Stomach (tissue), 9 donors: Measurements from ENCODE around the gene OR6B1. TPM values are rescaled to one million over a fixed set of nuclear protein-coding genes. Genes with fewer than 3 reads are reported as not detected.
A peak's percentile ranks its signal among the peaks of the same experiment; 100 is the strongest.

Experiments used
- DNase-seq, 2 donors: peaks; one replicate each; pipeline versions ENCODE4 v3.0.0 to v3.0.0-alpha.2; 2013 to 2019
- H3K27ac ChIP-seq, 5 donors: fragments of 200-600 bp in 4 of 5; sonication (generic) in 4 of 5; one replicate each; pipeline ENCODE4 v1.5.1; 2013 to 2019; ENCODE audit warnings: mild to moderate bottlenecking in 1 of 5, moderate library complexity in 1 of 5
- H3K27me3 ChIP-seq, 3 donors: fragments of 200-600 bp; sonication (generic); one replicate each; pipeline ENCODE4 v1.5.1; 2017 to 2019; ENCODE audit warnings: mixed run types in 1 of 3
- H3K36me3 ChIP-seq, 4 donors: fragments of 200-600 bp; sonication (generic); 1 replicate in 3 of 4; 2 replicates in 1 of 4; pipeline ENCODE4 v1.5.1; 2016 to 2019
- H3K4me1 ChIP-seq, 4 donors: fragments of 200-600 bp; sonication (generic); one replicate each; pipeline ENCODE4 v1.5.1; 2016 to 2019
- H3K4me3 ChIP-seq, 4 donors: fragments of 200-600 bp; sonication (generic) in 3 of 4; one replicate each; pipeline ENCODE4 v1.5.1; 2016 to 2019; ENCODE audit warnings: mild to moderate bottlenecking in 1 of 4
- H3K9me3 ChIP-seq, 4 donors: fragments of 200-600 bp; sonication (generic); one replicate each; pipeline ENCODE4 v1.5.1; 2016 to 2019
- CTCF ChIP-seq, 7 experiments: fragments of 450-650 bp in 4 of 7; fragments of 200-600 bp in 3 of 7; sonication (generic) in 3 of 7; IDR thresholded peaks; one replicate each; pipeline ENCODE4 v1.5.1; 2016 to 2019; ENCODE audit warnings: antibody characterized with exemption in 7 of 7, control low read depth in 2 of 7, mild to moderate bottlenecking in 1 of 7
- EP300 ChIP-seq: sonication (generic); formaldehyde crosslinking; IDR thresholded peaks from one replicate; pipeline ENCODE4 v1.6.1; 2017; ENCODE audit warnings: antibody characterized with exemption
- POLR2A ChIP-seq, 4 donors: fragments of 450-650 bp; IDR thresholded peaks; one replicate each; pipeline ENCODE4 v1.6.1; 2016; ENCODE audit warnings: antibody characterized with exemption in 4 of 4, control low read depth in 2 of 4, mild to moderate bottlenecking in 1 of 4, moderate library complexity in 1 of 4
- POLR2AphosphoS5 ChIP-seq, 3 donors: sonication (generic); formaldehyde crosslinking; IDR thresholded peaks; one replicate each; pipeline ENCODE4 v1.6.1; 2016; ENCODE audit warnings: antibody characterized with exemption in 3 of 3
- WGBS, 5 donors: extraction: QIAGEN DNeasy Blood & Tissue Kit in 3 of 5; methylation state at CpG; one replicate each; pipeline versions ENCODE4 v1.1.5 to v1.1.7; 2013 to 2018; 5-methylcytosine and 5-hydroxymethylcytosine counted together
- intact Hi-C: fragments of 100-400 bp; cut with DNase I; formaldehyde crosslinking; loops from one replicate; pipeline ENCODE4 v1.15.1; 2023; ENCODE audit warnings: low total_unique reads
- polyA plus RNA-seq, 3 donors: library from polyadenylated mRNA; stranded (reverse); fragments of 200-250 nt; gene quantifications; one replicate each; pipeline ENCODE4 v1.2.3, GENCODE V29; 2013
- total RNA-seq, 5 donors: library from RNA; depleted of rRNA; stranded (reverse); fragments of >200 nt; gene quantifications; one replicate each; pipeline versions ENCODE4 v1.1.0 to v1.2.3, GENCODE V29; 2014 to 2016
- donor health status: healthy with polysubstance abuse.
- donor health status: Bipolar disorder and iron deficiency.
- donor health status: healthy.

The OR6B1 gene
- total and polyA plus RNA-seq, 8 donors = not detected

GRCh38 chr7:143979998-143980397 is 20.1 kb upstream of the OR6B1 start:
- H3K27me3 ChIP-seq = no peaks in the 10 kb centered on the region
- no peaks in the 10 kb centered on the region for H3K4me1 ChIP-seq
- H3K36me3 ChIP-seq = no peaks in the 10 kb centered on the region
- H3K27ac ChIP-seq = no peak overlapping the region
- WGBS, 5 donors = 21 to 50% (median 26%) methylated on average over 2 of the region's 2 CpGs
- TF ChIP-seq CTCF (IDR thresholded peaks at IDR 0.05) = no peak
- TF ChIP-seq POLR2A (IDR thresholded peaks at IDR 0.05) = no peak
- no peak for TF ChIP-seq EP300
- TF ChIP-seq POLR2AphosphoS5 (IDR thresholded peaks at IDR 0.05) = peak in 1 of 3 donors; percentile 21
- H3K4me3 ChIP-seq = no peak overlapping the region
- peak in 1 of 2 donors; percentile 31 for DNase-seq
- intact Hi-C loops = no loop called here
- H3K9me3 ChIP-seq = no peaks in the 10 kb centered on the region

- no peaks in the 10 kb centered on the region for H3K36me3 ChIP-seq
- no peaks in the 10 kb centered on the region for H3K27me3 ChIP-seq
- no peaks in the 10 kb centered on the region for H3K9me3 ChIP-seq
- intact Hi-C loops = no loop called here
- 91 to 96% (median 92%) methylated on average over 10 of the region's 10 CpGs for WGBS, 5 donors
- no peak for DNase-seq
- H3K4me1 ChIP-seq = no peaks in the 10 kb centered on the region
- H3K27ac ChIP-seq = no peak overlapping the region
- H3K4me3 ChIP-seq = no peak overlapping the region
- TF ChIP-seq EP300 = no peak
These were observed 19.2 kb upstream of the OR6B1 start for GRCh38 chr7:143980746-143981510.

- H3K4me1 ChIP-seq = peaks cover 0 to 11% (median under 1%) of the 10 kb centered on the region in 4 donors
- intact Hi-C loops = no loop called here
- H3K4me3 ChIP-seq = no peak overlapping the region
- H3K27ac ChIP-seq = no peak overlapping the region
- no peaks in the 10 kb centered on the region for H3K9me3 ChIP-seq
- no peaks in the 10 kb centered on the region for H3K27me3 ChIP-seq
- no peak for DNase-seq
- H3K36me3 ChIP-seq = no peaks in the 10 kb centered on the region
- TF ChIP-seq EP300 (no peak), POLR2AphosphoS5 (IDR thresholded peaks at IDR 0.05) (no peak), CTCF (IDR thresholded peaks at IDR 0.05) (no peak), POLR2A (IDR thresholded peaks at IDR 0.05) (no peak)
- WGBS, 5 donors = 81 to 94% (median 93%) methylated on average over 5 of the region's 5 CpGs
These were observed 16.2 kb upstream of the OR6B1 start for GRCh38 chr7:143983960-143984359.

GRCh38 chr7:143987513-143987912 is 12.6 kb upstream of the OR6B1 start:
- no peak for TF ChIP-seq CTCF (IDR thresholded peaks at IDR 0.05)
- TF ChIP-seq POLR2AphosphoS5 (IDR thresholded peaks at IDR 0.05) = no peak
- TF ChIP-seq POLR2A (IDR thresholded peaks at IDR 0.05) = no peak
- no peak for TF ChIP-seq EP300
- H3K27ac ChIP-seq = no peak overlapping the region
- peaks cover 0 to 18% (median 5%) of the 10 kb centered on the region in 4 donors for H3K4me1 ChIP-seq
- intact Hi-C loops = no loop called here
- H3K4me3 ChIP-seq = no peak overlapping the region
- H3K9me3 ChIP-seq = peaks cover 0 to 7% (median 3%) of the 10 kb centered on the region in 4 donors
- H3K36me3 ChIP-seq = no peaks in the 10 kb centered on the region
- no peak for DNase-seq
- no peaks in the 10 kb centered on the region for H3K27me3 ChIP-seq
